ENCODE measurements around the gene EPB41L4B.

DNA sequence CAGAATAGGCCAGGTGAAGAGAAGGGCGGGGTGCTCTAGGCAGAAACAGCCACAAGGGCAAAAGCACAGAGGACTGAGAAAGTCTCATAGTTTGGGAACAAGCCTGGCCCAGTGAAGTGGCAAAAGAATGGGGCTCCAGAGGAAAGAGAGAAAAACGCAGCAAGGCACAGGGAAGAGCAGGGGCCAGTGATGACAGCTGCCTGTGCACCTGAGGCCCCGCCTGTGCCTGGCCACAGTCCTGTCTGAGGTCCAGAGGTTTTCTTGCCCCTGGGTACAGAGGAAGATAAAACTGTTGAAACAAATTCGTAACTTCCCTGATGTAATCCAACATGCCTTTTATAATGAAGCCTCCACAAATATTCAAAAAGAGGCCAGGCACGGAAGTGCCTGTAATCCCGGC lies 175.8 kb downstream of the EPB41L4B start:
- TF ChIP-seq, protein P1, sequence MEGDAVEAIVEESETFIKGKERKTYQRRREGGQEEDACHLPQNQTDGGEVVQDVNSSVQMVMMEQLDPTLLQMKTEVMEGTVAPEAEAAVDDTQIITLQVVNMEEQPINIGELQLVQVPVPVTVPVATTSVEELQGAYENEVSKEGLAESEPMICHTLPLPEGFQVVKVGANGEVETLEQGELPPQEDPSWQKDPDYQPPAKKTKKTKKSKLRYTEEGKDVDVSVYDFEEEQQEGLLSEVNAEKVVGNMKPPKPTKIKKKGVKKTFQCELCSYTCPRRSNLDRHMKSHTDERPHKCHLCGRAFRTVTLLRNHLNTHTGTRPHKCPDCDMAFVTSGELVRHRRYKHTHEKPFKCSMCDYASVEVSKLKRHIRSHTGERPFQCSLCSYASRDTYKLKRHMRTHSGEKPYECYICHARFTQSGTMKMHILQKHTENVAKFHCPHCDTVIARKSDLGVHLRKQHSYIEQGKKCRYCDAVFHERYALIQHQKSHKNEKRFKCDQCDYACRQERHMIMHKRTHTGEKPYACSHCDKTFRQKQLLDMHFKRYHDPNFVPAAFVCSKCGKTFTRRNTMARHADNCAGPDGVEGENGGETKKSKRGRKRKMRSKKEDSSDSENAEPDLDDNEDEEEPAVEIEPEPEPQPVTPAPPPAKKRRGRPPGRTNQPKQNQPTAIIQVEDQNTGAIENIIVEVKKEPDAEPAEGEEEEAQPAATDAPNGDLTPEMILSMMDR (IDR thresholded peaks at IDR 0.05), result no peak
- no peak for TF ChIP-seq POLR2AphosphoS5 (IDR thresholded peaks at IDR 0.05)

Data from esophagus muscularis mucosa (tissue), 3 donors.